Uterus (tissue), 4 donors: Measurements from ENCODE around the gene NTN4. TPM values are rescaled to one million over a fixed set of nuclear protein-coding genes. Genes with fewer than 3 reads are reported as not detected.

ENCODE experiments used
- DNase-seq, 2 donors: peaks; one replicate each; pipeline ENCODE4 v3.0.0-alpha.2; 2019 to 2020
- H3K27ac ChIP-seq, 2 donors: fragments of 200-600 bp; sonication (generic); 1 replicate in 1 of 2; 2 replicates in 1 of 2; pipeline ENCODE4 v1.5.1; 2016 to 2018
- H3K27me3 ChIP-seq, 2 donors: fragments of 200-600 bp; sonication (generic); one replicate each; pipeline ENCODE4 v1.5.1; 2018 to 2019; ENCODE audit warnings: control low read depth in 1 of 2
- H3K36me3 ChIP-seq, 2 donors: fragments of 200-600 bp; sonication (generic); one replicate each; pipeline ENCODE4 v1.5.1; 2019; ENCODE audit warnings: control low read depth in 1 of 2
- H3K4me1 ChIP-seq, 2 donors: fragments of 200-600 bp; sonication (generic); one replicate each; pipeline ENCODE4 v1.5.1; 2018 to 2019; ENCODE audit warnings: control low read depth in 1 of 2
- H3K4me3 ChIP-seq, 2 donors: fragments of 200-600 bp; sonication (generic); 1 replicate in 1 of 2; 2 replicates in 1 of 2; pipeline ENCODE4 v1.5.1; 2018 to 2019; ENCODE audit warnings: mild to moderate bottlenecking in 1 of 2
- H3K9me3 ChIP-seq, 2 donors: fragments of 200-600 bp; sonication (generic); one replicate each; pipeline ENCODE4 v1.5.1; 2019; ENCODE audit warnings: control low read depth in 1 of 2
- POLR2A ChIP-seq, 2 donors: fragments of 450-650 bp; IDR thresholded peaks; one replicate each; pipeline ENCODE4 v1.6.1; 2016; ENCODE audit warnings: antibody characterized with exemption in 2 of 2, mild to moderate bottlenecking in 1 of 2, moderate library complexity in 1 of 2
- intact Hi-C: fragments of 100-400 bp; cut with DNase I; formaldehyde crosslinking; loops from one replicate; pipeline ENCODE4 v1.15.1; 2023; ENCODE audit warnings: low total_unique reads
- total RNA-seq, 4 donors: library from RNA; depleted of rRNA in 3 of 4; stranded (reverse); fragments of >200 nt in 3 of 4; gene quantifications; one replicate each; pipeline versions ENCODE4 v1.1.0 to v1.2.4, GENCODE V29; 2014 to 2023
- TF ChIP-seq, protein P1 (sequence below), 4 experiments: fragments of 200-600 bp in 2 of 4; fragments of 450-650 bp in 2 of 4; sonication (generic) in 2 of 4; IDR thresholded peaks; one replicate each; pipeline ENCODE4 v1.5.1; 2016 to 2019; ENCODE audit warnings: antibody characterized with exemption in 4 of 4, mild to moderate bottlenecking in 2 of 4, moderate library complexity in 1 of 4
- donor health status: DM: yes; HTN: yes; CAD: no.

The NTN4 gene
- total RNA-seq: 10 to 100 TPM; 16.6 to 86.8 (median 28.2) TPM

DNA sequence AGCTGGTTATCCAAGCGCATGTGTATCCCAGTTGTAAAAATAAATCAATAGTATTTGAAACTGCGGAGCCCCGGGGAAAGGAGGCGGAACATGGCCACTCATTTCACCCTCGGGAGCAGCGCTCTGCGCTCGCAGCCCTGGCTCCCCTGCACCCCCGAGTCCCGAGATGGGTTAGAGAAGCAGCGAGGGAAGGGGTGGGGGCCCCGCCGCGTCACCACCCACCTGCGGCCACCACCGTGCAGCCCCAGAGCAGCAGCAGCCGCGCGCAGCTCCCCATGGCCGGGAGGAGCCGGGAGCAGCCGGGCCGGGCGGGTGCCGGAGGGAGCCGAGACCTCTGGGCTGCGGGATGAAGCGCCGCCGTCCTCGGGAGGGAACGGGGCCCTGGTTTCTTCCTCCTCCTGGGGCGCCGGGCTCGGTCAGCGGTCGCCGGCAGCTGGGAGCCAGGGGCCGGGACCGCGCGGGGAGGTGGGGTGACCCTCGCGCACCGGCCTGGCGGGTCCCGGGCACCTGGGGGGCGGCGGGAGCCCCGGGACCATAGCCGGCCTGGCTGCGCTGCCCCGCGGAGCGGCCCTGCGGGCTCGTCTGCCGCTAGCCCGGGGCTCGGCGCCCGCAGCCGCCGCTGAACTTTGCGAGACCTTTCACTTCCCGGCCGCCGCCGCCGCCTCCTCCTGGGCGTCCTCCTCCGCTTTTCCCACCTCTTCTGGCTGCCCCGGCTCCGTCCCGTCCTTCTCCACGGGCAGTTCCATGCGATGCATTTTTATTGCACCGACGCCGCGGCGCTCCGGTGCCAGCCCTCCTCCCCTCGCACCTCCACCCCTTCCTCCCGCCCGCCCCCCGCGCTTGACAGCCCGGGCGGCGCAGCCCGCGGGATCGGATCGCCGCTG, at the start of gene NTN4:
NTN4 (minus strand) TSS at position 732 of the 884 bp plus-strand sequence; CDS start at position 277, 455 bp downstream.
- DNase-seq: peak; percentile 22 to 23
- H3K4me1 ChIP-seq: peaks cover 0 to 4% of the 10 kb centered on the region in 2 donors
- intact Hi-C loops: no loop called here
- no peaks in the 10 kb centered on the region for H3K9me3 ChIP-seq
- H3K36me3 ChIP-seq: no peaks in the 10 kb centered on the region
- H3K4me3 ChIP-seq: peak within 1 kb of the TSS; percentile 49 to 69
- H3K27ac ChIP-seq: peak within 1 kb of the TSS; percentile 55 to 72
- TF ChIP-seq POLR2A (IDR thresholded peaks at IDR 0.05): no peak
- TF ChIP-seq, protein P1, sequence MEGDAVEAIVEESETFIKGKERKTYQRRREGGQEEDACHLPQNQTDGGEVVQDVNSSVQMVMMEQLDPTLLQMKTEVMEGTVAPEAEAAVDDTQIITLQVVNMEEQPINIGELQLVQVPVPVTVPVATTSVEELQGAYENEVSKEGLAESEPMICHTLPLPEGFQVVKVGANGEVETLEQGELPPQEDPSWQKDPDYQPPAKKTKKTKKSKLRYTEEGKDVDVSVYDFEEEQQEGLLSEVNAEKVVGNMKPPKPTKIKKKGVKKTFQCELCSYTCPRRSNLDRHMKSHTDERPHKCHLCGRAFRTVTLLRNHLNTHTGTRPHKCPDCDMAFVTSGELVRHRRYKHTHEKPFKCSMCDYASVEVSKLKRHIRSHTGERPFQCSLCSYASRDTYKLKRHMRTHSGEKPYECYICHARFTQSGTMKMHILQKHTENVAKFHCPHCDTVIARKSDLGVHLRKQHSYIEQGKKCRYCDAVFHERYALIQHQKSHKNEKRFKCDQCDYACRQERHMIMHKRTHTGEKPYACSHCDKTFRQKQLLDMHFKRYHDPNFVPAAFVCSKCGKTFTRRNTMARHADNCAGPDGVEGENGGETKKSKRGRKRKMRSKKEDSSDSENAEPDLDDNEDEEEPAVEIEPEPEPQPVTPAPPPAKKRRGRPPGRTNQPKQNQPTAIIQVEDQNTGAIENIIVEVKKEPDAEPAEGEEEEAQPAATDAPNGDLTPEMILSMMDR (IDR thresholded peaks at IDR 0.05): no peak
- no peaks in the 10 kb centered on the region for H3K27me3 ChIP-seq

DNA sequence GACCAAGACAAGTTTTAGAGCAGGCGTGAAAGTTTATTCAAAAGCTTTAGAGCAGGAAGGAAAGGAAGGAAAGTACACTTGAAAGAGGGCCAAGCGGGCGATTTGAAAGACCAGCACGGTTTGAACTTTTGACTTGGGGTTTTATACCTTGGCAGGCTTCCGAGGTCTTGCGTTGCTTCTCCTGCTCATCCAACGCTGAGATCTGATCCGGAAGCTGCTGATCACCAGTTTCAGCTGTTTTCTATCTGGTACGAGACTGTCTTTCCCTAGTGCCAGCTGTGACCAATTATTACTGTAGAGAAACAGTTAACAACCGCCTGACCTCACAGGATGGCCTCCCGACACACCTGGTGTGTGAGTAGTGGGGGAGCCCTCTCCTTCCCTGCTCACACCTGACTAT, 47.6 kb upstream of the NTN4 start:
- intact Hi-C loops: no loop called here
- no peak overlapping the region for H3K4me3 ChIP-seq

DNA sequence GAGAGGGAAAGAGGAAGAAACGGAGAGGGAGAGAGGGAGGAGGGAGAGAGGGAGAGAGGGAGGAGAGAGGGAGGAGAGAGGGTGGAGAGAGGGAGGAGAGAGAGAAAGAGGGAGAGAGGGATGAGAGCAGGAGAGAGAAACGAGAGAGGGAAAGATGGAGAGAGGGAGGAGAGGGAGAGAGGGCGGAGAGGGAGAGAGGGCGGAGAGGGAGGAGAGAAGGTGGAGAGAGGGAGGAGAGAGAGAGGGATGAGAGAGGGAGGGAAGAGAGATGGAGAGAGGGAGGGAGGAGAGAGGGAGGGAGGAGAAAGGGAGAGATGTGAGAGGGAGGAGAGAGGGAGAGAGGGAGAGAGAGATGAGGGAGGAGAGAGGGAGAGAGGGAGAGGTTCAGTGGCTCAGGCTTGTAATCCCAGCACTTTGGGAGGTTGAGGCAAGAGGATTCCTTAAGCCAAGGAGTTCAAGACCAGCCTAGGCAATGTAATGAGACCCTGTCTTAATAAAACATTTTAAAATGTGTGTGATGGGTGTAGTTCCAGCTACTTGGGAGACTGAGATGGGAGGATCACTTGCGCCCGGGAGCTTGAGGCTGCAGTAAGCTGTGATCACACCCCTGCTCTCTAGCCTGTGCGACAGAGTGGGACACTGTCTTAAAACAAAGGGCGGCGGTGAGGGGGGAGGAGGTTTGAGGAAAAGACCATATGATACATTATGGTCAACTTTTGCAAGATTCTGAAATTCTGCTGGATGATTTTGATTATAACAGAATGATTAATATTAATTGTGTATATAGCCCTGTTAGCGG, 46.9 kb upstream of the NTN4 start:
- DNase-seq: no peak
- Histone ChIP-seq H3K27me3 (no peaks in the 10 kb centered on the region), H3K27ac (no peak overlapping the region), H3K36me3 (no peaks in the 10 kb centered on the region), H3K4me1 (no peaks in the 10 kb centered on the region), H3K9me3 (no peaks in the 10 kb centered on the region), H3K4me3 (no peak overlapping the region)
- TF ChIP-seq POLR2A (IDR thresholded peaks at IDR 0.05): no peak
- TF ChIP-seq, protein P1 (IDR thresholded peaks at IDR 0.05): no peak
- intact Hi-C loops: no loop called here

More for the DNA sequence above, 47.6 kb upstream of the NTN4 start:
- Histone ChIP-seq H3K9me3 (no peaks in the 10 kb centered on the region), H3K27me3 (no peaks in the 10 kb centered on the region), H3K4me1 (no peaks in the 10 kb centered on the region), H3K27ac (no peak overlapping the region), H3K36me3 (no peaks in the 10 kb centered on the region)
- no peak for TF ChIP-seq POLR2A (IDR thresholded peaks at IDR 0.05)
- TF ChIP-seq, protein P1 (IDR thresholded peaks at IDR 0.05): no peak
- DNase-seq: no peak

DNA sequence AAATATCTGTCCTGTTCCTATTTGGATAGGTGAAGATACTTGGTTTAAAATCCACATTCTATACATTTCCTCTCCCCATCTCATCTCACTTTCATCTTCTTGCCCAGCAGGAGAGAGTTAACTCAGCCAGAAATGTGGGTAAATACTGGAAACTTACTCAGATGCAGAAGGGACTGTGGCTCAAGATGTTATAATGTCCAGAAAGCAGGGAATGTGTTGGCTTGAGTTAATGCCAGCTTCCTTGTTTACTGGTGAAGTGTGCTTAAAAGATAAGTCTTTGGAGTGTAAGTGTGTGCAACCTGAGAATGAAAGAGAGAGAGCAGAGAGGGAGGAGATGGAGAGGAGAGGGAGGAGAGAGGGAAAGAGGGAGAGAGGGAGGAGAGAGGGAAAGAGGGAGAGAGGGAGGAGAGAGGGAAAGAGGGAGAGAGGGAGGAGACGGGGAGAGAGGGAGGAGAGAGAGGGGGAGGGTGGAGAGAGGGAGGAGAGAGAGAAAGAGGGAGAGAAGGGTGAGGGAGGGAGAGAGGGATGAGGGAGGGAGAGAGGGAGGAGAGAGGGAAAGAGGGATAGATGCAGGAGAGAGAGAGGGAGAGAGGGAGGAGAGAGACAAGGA, 46.2 kb upstream of the NTN4 start:
- Histone ChIP-seq H3K4me3 (no peak overlapping the region), H3K27ac (no peak overlapping the region)

More for the DNA sequence above, 46.2 kb upstream of the NTN4 start:
- no peak for DNase-seq
- H3K36me3 ChIP-seq: no peaks in the 10 kb centered on the region
- intact Hi-C loops: no loop called here
- no peaks in the 10 kb centered on the region for H3K27me3 ChIP-seq
- no peaks in the 10 kb centered on the region for H3K9me3 ChIP-seq
- TF ChIP-seq, protein P1 (IDR thresholded peaks at IDR 0.05): no peak
- TF ChIP-seq POLR2A (IDR thresholded peaks at IDR 0.05): no peak
- H3K4me1 ChIP-seq: no peaks in the 10 kb centered on the region
